Testis (tissue), 2 donors: ENCODE results near the gene INTS3.

Experiments used
- POLR2A ChIP-seq: fragments of 450-650 bp; IDR thresholded peaks from one replicate; pipeline ENCODE4 v1.6.1; 2017; ENCODE audit warnings: antibody characterized with exemption, mild to moderate bottlenecking, moderate library complexity
- TF ChIP-seq, protein P1 (sequence below), 3 experiments: fragments of 450-650 bp in 2 of 3; fragments of 200-600 bp in 1 of 3; sonication (generic) in 1 of 3; IDR thresholded peaks; one replicate each; pipeline ENCODE4 v1.5.1; 2016 to 2019; ENCODE audit warnings: antibody characterized with exemption in 3 of 3, mild to moderate bottlenecking in 2 of 3, moderate library complexity in 1 of 3

DNA sequence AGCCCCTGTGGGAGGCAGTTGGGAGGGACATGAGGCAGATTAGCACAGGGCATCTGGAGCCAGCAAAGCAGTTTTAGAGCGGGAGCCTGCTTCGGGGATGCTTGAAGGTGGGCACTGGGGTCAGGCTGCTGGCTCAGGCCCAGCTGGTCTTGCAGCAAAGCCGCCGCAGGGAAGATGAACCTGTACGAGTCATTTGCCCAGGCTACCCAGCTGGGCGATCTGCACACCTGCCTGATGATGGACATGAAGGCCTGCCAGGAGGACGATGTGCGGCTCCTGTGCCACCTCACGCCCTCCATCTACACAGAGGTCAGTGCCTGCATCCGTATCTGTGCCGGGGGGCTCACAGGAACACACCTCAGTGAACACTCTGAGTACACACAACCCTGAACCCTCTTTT is 39.7 kb downstream of the INTS3 start:
- no peak for TF ChIP-seq POLR2A
- TF ChIP-seq, protein P1, sequence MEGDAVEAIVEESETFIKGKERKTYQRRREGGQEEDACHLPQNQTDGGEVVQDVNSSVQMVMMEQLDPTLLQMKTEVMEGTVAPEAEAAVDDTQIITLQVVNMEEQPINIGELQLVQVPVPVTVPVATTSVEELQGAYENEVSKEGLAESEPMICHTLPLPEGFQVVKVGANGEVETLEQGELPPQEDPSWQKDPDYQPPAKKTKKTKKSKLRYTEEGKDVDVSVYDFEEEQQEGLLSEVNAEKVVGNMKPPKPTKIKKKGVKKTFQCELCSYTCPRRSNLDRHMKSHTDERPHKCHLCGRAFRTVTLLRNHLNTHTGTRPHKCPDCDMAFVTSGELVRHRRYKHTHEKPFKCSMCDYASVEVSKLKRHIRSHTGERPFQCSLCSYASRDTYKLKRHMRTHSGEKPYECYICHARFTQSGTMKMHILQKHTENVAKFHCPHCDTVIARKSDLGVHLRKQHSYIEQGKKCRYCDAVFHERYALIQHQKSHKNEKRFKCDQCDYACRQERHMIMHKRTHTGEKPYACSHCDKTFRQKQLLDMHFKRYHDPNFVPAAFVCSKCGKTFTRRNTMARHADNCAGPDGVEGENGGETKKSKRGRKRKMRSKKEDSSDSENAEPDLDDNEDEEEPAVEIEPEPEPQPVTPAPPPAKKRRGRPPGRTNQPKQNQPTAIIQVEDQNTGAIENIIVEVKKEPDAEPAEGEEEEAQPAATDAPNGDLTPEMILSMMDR (IDR thresholded peaks at IDR 0.05), result no peak
